Measurements from ENCODE around the gene NUDT17. TPM values are rescaled to one million over a fixed set of nuclear protein-coding genes. Genes with fewer than 3 reads are reported as not detected.

The NUDT17 gene
- total and polyA plus RNA-seq, 2 of the 4 experiments (the other 2 are of a cell fraction): 2.3 to 2.8 TPM

- Histone ChIP-seq H3K4me1 (ENCODE audit: control insufficient read depth, insufficient read depth, low read length) (peaks cover 7% of the 10 kb centered on the region), H3K36me3 (ENCODE audit: control insufficient read depth, insufficient read depth, low read length) (no peaks in the 10 kb centered on the region), H4K91ac (ENCODE audit: insufficient read depth, low read depth, low read length) (no peak overlapping the region), H3K9me3 (ENCODE audit: control insufficient read depth, insufficient read depth, low read length) (no peaks in the 10 kb centered on the region), H2BK5ac (ENCODE audit: low read depth, low read length, poor library complexity, severe bottlenecking) (no peak overlapping the region), H2BK120ac (ENCODE audit: low read depth, low read length) (no peak overlapping the region), H2AK9ac (replicated peaks; ENCODE audit: low read depth, low read length, poor library complexity) (no peak overlapping the region), H4K8ac (ENCODE audit: low read depth in 2 of 2, low read length in 2 of 2) (no peak overlapping the region), H3K14ac (replicated peaks; ENCODE audit: low read depth, low read length) (no peak overlapping the region), H3K9me1 (ENCODE audit: insufficient read depth, low read length) (peaks cover 6% of the 10 kb centered on the region; the same call in 1 of the 2 replicates), H3K9ac (ENCODE audit: low read depth, low read length) (no peak overlapping the region), H3K23ac (ENCODE audit: low read depth, low read length) (no peak overlapping the region), H3K4me2 (ENCODE audit: low read depth, low read length) (no peak overlapping the region), H3K27me3 (ENCODE audit: control insufficient read depth, insufficient read depth, low read length) (no peaks in the 10 kb centered on the region), H3K18ac (ENCODE audit: low read depth, low read length) (no peak overlapping the region), H4K5ac (ENCODE audit: low read depth, low read length) (no peak overlapping the region), H3K27ac (ENCODE audit: insufficient read depth, low read length) (no peak overlapping the region), H2AK5ac (ENCODE audit: low read depth, low read length) (no peak overlapping the region), H2BK15ac (ENCODE audit: low read depth, low read length) (no peak overlapping the region), H3K4me3 (ENCODE audit: insufficient read depth, low read depth, low read length) (no peak overlapping the region), H4K20me1 (ENCODE audit: insufficient read depth, low read length) (peaks cover 58% of the 10 kb centered on the region), H3K4ac (ENCODE audit: low read depth, low read length) (no peak overlapping the region), H3K79me1 (ENCODE audit: low read depth in 1 of 2, low read length in 2 of 2) (peaks cover 11 to 47% of the 10 kb centered on the region in 2 experiments), H2BK20ac (ENCODE audit: low read depth, low read length) (no peak overlapping the region), H3K56ac (ENCODE audit: extremely low read depth, insufficient read depth, low read length) (no peak overlapping the region), H2AFZ (replicated peaks; ENCODE audit: low read length, poor library complexity) (no peak overlapping the region)
- intact Hi-C loops (cut with micrococcal nuclease): no loop called here
- TF ChIP-seq RAD21 (IDR thresholded peaks at IDR 0.05; ENCODE audit: low read length): no peak
- TF ChIP-seq SMC3 (IDR thresholded peaks at IDR 0.05; ENCODE audit: low read depth, low read length): no peak
- TF ChIP-seq RCOR1 (IDR thresholded peaks at IDR 0.05; ENCODE audit: insufficient replicate concordance, low read length): no peak
- no peak for TF ChIP-seq CHD1 (IDR thresholded peaks at IDR 0.05; ENCODE audit: low read depth, low read length)
- no peak for TF ChIP-seq MAFK (IDR thresholded peaks at IDR 0.05; ENCODE audit: low read depth, low read length)
- TF ChIP-seq USF2 (IDR thresholded peaks at IDR 0.05; ENCODE audit: low read depth, low read length): no peak
- TF ChIP-seq CTCF (conservative IDR thresholded peaks at IDR 0.05; ENCODE audit: low read depth, low read length): no peak
- TF ChIP-seq POLR2A (IDR thresholded peaks at IDR 0.05; ENCODE audit: low read depth, low read length): no peak
- TF ChIP-seq CEBPB (IDR thresholded peaks at IDR 0.05; ENCODE audit: low read depth, low read length): no peak
- no peak for TF ChIP-seq MXI1 (IDR thresholded peaks at IDR 0.05; ENCODE audit: borderline replicate concordance, low read depth, low read length)
- TF ChIP-seq ELK1 (IDR thresholded peaks at IDR 0.05; ENCODE audit: borderline replicate concordance, low read depth, low read length): no peak
- TF ChIP-seq MAZ (IDR thresholded peaks at IDR 0.05; ENCODE audit: borderline replicate concordance, low read depth, low read length): no peak
- no peak for ATAC-seq (ENCODE audit: low read depth)
- ChIA-PET CTCF (no interaction called here), POLR2A (ENCODE audit: unreplicated experiment) (no interaction called here)
- BruUV-seq (replicated peaks): no TSS peak
- dilution Hi-C loops (cut with HindIII; ENCODE audit: low sequenced_read_pairs, unreplicated experiment): no loop called here
- DNase-seq: no peak
- WGBS, 2 experiments (ENCODE audit: extremely low coverage in 2 of 2, insufficient read length in 1 of 2): no CpG with 5 or more reads among the region's 4 CpGs
- in situ Hi-C loops (cut with MboI; ENCODE audit: low sequenced_read_pairs): no loop called here
These were observed 39.0 kb upstream of the NUDT17 start for GRCh38 chr1:145806408-145806807.
